Endodermal cell (in vitro differentiated cells): ENCODE results near the gene YLPM1. TPM values are rescaled to one million over a fixed set of nuclear protein-coding genes. Genes with fewer than 3 reads are reported as not detected.

Experiments
- DNase-seq: peaks from one replicate; pipeline ENCODE4 v3.0.0-alpha.2; 2017
- H3K27ac ChIP-seq: 2 replicates; pipeline ENCODE4 v1.5.1; 2013; ENCODE audit warnings: mild to moderate bottlenecking, low read depth, low read length, moderate library complexity
- H3K27me3 ChIP-seq: 2 replicates; pipeline ENCODE4 v1.6.1; 2013; ENCODE audit warnings: mild to moderate bottlenecking, low read length, moderate library complexity; ENCODE audit not compliant: insufficient read depth, control insufficient read depth, poor library complexity, severe bottlenecking
- H3K36me3 ChIP-seq: 2 replicates; pipeline ENCODE4 v1.7.0; 2013; ENCODE audit warnings: mild to moderate bottlenecking, low read length, moderate library complexity; ENCODE audit not compliant: control insufficient read depth, insufficient read depth
- H3K4me1 ChIP-seq: one replicate; pipeline ENCODE4 v1.7.0; 2013; ENCODE audit warnings: low read length; ENCODE audit not compliant: control insufficient read depth, insufficient read depth
- H3K4me3 ChIP-seq: 2 replicates; pipeline ENCODE4 v1.5.1; 2013; ENCODE audit warnings: mild to moderate bottlenecking, low read length, moderate library complexity
- H3K9ac ChIP-seq: 2 replicates; pipeline ENCODE4 v1.6.1; 2013; ENCODE audit warnings: mild to moderate bottlenecking, low read length, moderate library complexity; ENCODE audit not compliant: poor library complexity, severe bottlenecking; ENCODE audit errors: extremely low read depth
- H3K9me3 ChIP-seq: 2 replicates; pipeline ENCODE4 v1.6.1; 2013; ENCODE audit warnings: mild to moderate bottlenecking, low read length, moderate library complexity; ENCODE audit not compliant: control insufficient read depth
- H3K27ac Mint-ChIP-seq: 2 replicates; pipeline ENCODE4 v1.8.0; 2020; ENCODE audit warnings: mixed read lengths
- H3K27me3 Mint-ChIP-seq: 2 replicates; pipeline ENCODE4 v1.8.0; 2021; ENCODE audit warnings: mild to moderate bottlenecking, mixed read lengths; ENCODE audit not compliant: insufficient read depth
- H3K36me3 Mint-ChIP-seq: 2 replicates; pipeline ENCODE4 v1.8.0; 2020; ENCODE audit warnings: low read depth, mixed read lengths
- H3K4me1 Mint-ChIP-seq: 2 replicates; pipeline ENCODE4 v1.8.0; 2020; ENCODE audit warnings: mixed read lengths
- H3K4me3 Mint-ChIP-seq: 2 replicates; pipeline ENCODE4 v1.8.0; 2020; ENCODE audit warnings: mild to moderate bottlenecking, moderate library complexity, mixed read lengths
- H3K9me3 Mint-ChIP-seq: 2 replicates; pipeline ENCODE4 v1.8.0; 2020; ENCODE audit warnings: mild to moderate bottlenecking, mixed read lengths
- WGBS, 2 experiments: methylation state at CpG; one replicate each; pipeline versions ENCODE4 v1.1.5 to v1.1.7; 2013; ENCODE audit warnings: missing lambda C conversion rate in 2 of 2, mixed read lengths in 1 of 2; ENCODE audit not compliant: insufficient coverage in 1 of 2, insufficient read length in 1 of 2; 5-methylcytosine and 5-hydroxymethylcytosine counted together
- total RNA-seq, 2 donors: library from RNA; stranded (reverse); fragmentation: NEBNext Ultra II Directional in 1 of 2; extraction: Animal tissue kit (Norgen Biotek cat#: 25700) in 1 of 2; gene quantifications; 2 replicates in 1 of 2; 3 replicates in 1 of 2; pipeline ENCODE4 v1.2.1, GENCODE V29; 2021
- TF ChIP-seq, protein P1 (sequence below): fragments of 200-600 bp; sonication (generic); conservative IDR thresholded peaks from 2 replicates; pipeline ENCODE4 v1.5.0; 2021; ENCODE audit warnings: antibody characterized with exemption, mild to moderate bottlenecking

YLPM1 gene
- total RNA-seq, 2 donors from 2014 or later, result 75.2 to 76.2 TPM

DNA sequence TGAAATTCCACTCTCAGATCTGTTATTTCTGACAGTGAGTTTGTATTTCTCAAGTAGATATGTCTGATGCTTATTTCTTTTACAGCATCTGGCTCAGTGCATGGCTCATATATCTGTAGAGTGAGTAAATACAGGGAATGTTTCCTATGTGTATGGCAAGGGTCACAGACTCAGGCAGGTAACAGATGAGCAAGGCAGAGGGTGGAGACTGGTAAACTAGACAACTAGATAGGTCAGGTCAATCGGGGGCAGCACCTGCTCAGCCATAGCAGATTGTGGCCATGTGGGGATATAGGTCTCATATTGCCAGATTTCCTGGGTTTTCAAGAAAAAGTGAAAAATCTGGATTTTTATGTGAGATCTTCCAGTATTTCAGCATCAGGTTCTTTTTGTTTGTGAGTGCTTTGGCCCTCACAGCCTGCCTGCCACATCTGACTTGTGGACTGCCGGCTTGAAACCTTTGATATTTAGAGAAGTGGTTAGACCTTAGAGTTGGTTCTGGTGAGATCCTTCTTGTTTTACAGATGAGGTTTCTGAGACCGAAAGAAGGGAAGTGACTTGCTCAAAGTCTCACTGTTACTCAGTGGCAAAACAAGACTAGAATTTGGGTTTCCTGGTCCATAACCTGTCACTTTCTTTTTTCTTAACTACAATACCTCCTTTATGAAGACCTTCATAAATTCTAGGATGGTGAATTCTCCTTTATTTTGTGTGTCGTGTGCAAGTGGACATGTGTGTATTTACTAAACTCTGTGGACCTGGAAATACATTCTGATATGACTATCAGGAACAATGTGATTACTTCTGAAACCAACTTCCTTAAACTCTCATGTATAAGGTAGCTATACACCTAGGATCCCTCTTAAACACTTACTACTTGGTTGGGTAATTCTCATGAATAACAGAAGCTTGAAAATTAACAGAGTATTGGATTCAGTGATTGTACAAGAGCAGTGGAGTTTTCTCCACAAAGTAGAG, 78.4 kb downstream of the YLPM1 start:
- no peaks in the 10 kb centered on the region for H3K27me3 Mint-ChIP-seq
- no peak for DNase-seq
- peaks cover 18% of the 10 kb centered on the region for H3K36me3 Mint-ChIP-seq
- no peaks in the 10 kb centered on the region for H3K27me3 ChIP-seq
- H3K4me1 ChIP-seq, result no peaks in the 10 kb centered on the region
- no peak overlapping the region for H3K27ac Mint-ChIP-seq
- no peak overlapping the region for H3K9ac ChIP-seq
- H3K4me3 Mint-ChIP-seq, result no peak overlapping the region
- H3K4me3 ChIP-seq, result no peak overlapping the region
- H3K9me3 Mint-ChIP-seq, result no peaks in the 10 kb centered on the region
- H3K36me3 ChIP-seq, result peaks cover 36% of the 10 kb centered on the region
- WGBS, 2 experiments, result 83 to 96% methylated on average over 1 to 4 of the region's 4 CpGs
- H3K9me3 ChIP-seq, result no peaks in the 10 kb centered on the region
- TF ChIP-seq, protein P1, sequence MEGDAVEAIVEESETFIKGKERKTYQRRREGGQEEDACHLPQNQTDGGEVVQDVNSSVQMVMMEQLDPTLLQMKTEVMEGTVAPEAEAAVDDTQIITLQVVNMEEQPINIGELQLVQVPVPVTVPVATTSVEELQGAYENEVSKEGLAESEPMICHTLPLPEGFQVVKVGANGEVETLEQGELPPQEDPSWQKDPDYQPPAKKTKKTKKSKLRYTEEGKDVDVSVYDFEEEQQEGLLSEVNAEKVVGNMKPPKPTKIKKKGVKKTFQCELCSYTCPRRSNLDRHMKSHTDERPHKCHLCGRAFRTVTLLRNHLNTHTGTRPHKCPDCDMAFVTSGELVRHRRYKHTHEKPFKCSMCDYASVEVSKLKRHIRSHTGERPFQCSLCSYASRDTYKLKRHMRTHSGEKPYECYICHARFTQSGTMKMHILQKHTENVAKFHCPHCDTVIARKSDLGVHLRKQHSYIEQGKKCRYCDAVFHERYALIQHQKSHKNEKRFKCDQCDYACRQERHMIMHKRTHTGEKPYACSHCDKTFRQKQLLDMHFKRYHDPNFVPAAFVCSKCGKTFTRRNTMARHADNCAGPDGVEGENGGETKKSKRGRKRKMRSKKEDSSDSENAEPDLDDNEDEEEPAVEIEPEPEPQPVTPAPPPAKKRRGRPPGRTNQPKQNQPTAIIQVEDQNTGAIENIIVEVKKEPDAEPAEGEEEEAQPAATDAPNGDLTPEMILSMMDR, result no peak
- no peaks in the 10 kb centered on the region for H3K4me1 Mint-ChIP-seq
- H3K27ac ChIP-seq, result no peak overlapping the region

DNA sequence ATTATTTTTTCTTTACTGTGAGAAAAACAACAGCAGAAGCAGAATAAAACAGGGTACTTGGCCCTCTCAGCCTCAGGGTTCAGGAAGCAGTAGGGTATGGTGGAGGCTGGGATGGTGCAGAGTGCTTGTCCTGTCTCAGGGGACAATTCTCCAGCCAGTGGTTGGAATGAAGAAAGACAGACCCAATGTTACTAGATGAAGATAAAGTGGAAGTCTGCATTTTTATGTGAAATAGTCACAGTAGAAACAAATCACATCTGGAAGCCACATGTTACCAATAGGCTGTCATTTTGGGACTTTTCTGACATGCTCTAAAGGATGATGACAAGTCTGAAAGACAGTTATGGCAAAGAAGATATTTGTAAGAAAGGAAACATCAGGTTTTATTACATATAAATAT, 80.5 kb downstream of the YLPM1 start:
- H3K27ac ChIP-seq, result no peak overlapping the region
- no peaks in the 10 kb centered on the region for H3K4me1 ChIP-seq
- H3K27me3 Mint-ChIP-seq, result no peaks in the 10 kb centered on the region
- no peaks in the 10 kb centered on the region for H3K4me1 Mint-ChIP-seq
- no peak overlapping the region for H3K9ac ChIP-seq
- DNase-seq, result no peak
- H3K27me3 ChIP-seq, result no peaks in the 10 kb centered on the region
- peaks cover 15% of the 10 kb centered on the region for H3K36me3 ChIP-seq
- no peaks in the 10 kb centered on the region for H3K9me3 Mint-ChIP-seq
- H3K9me3 ChIP-seq, result no peaks in the 10 kb centered on the region
- no peak overlapping the region for H3K27ac Mint-ChIP-seq
- no peak overlapping the region for H3K4me3 ChIP-seq
- peaks cover 4% of the 10 kb centered on the region for H3K36me3 Mint-ChIP-seq
- no peak overlapping the region for H3K4me3 Mint-ChIP-seq
- TF ChIP-seq, protein P1, result no peak

DNA sequence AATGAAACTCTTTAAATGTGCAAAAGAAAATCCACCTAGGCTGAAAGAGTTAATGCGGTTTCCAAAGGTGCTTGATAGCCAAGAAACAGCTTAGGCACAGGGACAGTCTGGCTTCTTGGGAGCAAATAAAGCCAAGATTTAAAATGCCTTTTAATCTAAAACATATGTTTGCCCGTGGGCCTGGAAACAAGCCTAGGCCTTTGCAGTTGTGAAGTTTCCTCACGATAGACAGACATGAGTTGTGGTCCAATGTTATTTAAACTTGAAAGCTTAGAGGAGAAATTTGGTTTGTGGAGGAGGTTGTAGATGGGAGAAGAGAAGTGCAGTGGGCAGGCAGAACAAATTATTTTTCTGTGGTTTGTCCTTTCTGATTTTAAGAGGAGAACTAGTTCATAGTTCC, 83.1 kb downstream of the YLPM1 start:
- H3K9ac ChIP-seq, result no peak overlapping the region
- Mint-ChIP-seq H3K4me3 (no peak overlapping the region), H3K36me3 (no peaks in the 10 kb centered on the region), H3K4me1 (peaks cover 3% of the 10 kb centered on the region), H3K9me3 (no peaks in the 10 kb centered on the region), H3K27ac (no peak overlapping the region), H3K27me3 (no peaks in the 10 kb centered on the region)
- WGBS, 2 experiments, result 93% methylated on average over 2 to 3 of the region's 3 CpGs
- H3K27ac ChIP-seq, result no peak overlapping the region
- no peaks in the 10 kb centered on the region for H3K36me3 ChIP-seq
- H3K4me1 ChIP-seq, result no peaks in the 10 kb centered on the region
- no peak for DNase-seq
- no peaks in the 10 kb centered on the region for H3K27me3 ChIP-seq
- no peak overlapping the region for H3K4me3 ChIP-seq
- H3K9me3 ChIP-seq, result no peaks in the 10 kb centered on the region
- TF ChIP-seq, protein P1, result no peak
